Activated CD4-positive, alpha-beta T cell treated with anti-CD3 and anti-CD28 coated beads for 1 hour (primary cell): ENCODE results near the gene AGBL5.
"Not testable (repeated sequence)": the region's sequence is repeated elsewhere in the genome, so short reads cannot be mapped to it uniquely, and the experiment has no call there.

ENCODE experiments used
- DNase-seq: peaks from one replicate; pipeline ENCODE4 v3.0.0-alpha.2; 2020

The AGBL5 gene

GRCh38 chr2:27093430-27094352, 42.2 kb downstream of the AGBL5 start:
- DNase-seq, result no peak

- no peak for DNase-seq
These were observed 43.0 kb downstream of the AGBL5 start for GRCh38 chr2:27094353-27094984.

- no peak for DNase-seq
These were observed 43.9 kb downstream of the AGBL5 start for GRCh38 chr2:27095427-27095744.

- no peak for DNase-seq
These were observed 44.5 kb downstream of the AGBL5 start for GRCh38 chr2:27095745-27096651.

- no peak for DNase-seq
These were observed 45.4 kb downstream of the AGBL5 start for GRCh38 chr2:27096748-27097297.

- no peak for DNase-seq
These were observed 45.9 kb downstream of the AGBL5 start for GRCh38 chr2:27097341-27097740.

GRCh38 chr2:27099334-27099955, 48.0 kb downstream of the AGBL5 start:
- DNase-seq, result no peak

- no peak for DNase-seq
These were observed 48.6 kb downstream of the AGBL5 start for GRCh38 chr2:27100036-27100435.

GRCh38 chr2:27102329-27102728, 50.9 kb downstream of the AGBL5 start:
- no peak for DNase-seq

GRCh38 chr2:27105981-27106380, 54.5 kb downstream of the AGBL5 start:
- no peak for DNase-seq

GRCh38 chr2:27108221-27108620, 56.8 kb downstream of the AGBL5 start:
- DNase-seq, result no peak

GRCh38 chr2:27109083-27109482, 57.6 kb downstream of the AGBL5 start:
- DNase-seq, result no peak

GRCh38 chr2:27110603-27111352, 59.3 kb downstream of the AGBL5 start:
- DNase-seq, result not testable (repeated sequence)

- DNase-seq, result not testable (repeated sequence)
These were observed 60.1 kb downstream of the AGBL5 start for GRCh38 chr2:27111392-27112078.

GRCh38 chr2:27115519-27115918, 64.1 kb downstream of the AGBL5 start:
- DNase-seq, result no peak

- DNase-seq, result no peak
These were observed 66.6 kb downstream of the AGBL5 start for GRCh38 chr2:27117995-27118524.

- DNase-seq, result no peak
These were observed 67.3 kb downstream of the AGBL5 start, which contains the start of gene CGREF1 for GRCh38 chr2:27118525-27119329. CGREF1 (minus strand) TSS chr2:27119128; CDS start chr2:27104366, 14,762 bp downstream.

GRCh38 chr2:27119330-27119670, 67.8 kb downstream of the AGBL5 start:
- DNase-seq, result not testable (repeated sequence)
